CD14-positive monocyte (primary cell): ENCODE results near the gene COL27A1. TPM values are rescaled to one million over a fixed set of nuclear protein-coding genes. Genes with fewer than 3 reads are reported as not detected.

Source experiments
- DNase-seq, 3 donors: peaks; one replicate each; pipeline ENCODE4 v3.0.0-alpha.2; 2011 to 2022
- H2AFZ ChIP-seq: 2 replicates; pipeline ENCODE4 v1.6.0; 2012; ENCODE audit warnings: mild to moderate bottlenecking, low read depth, low read length, inconsistent platforms; ENCODE audit not compliant: insufficient read depth, poor library complexity, severe bottlenecking
- H3K27ac ChIP-seq, 2 donors: 1 replicate in 1 of 2; 2 replicates in 1 of 2; pipeline ENCODE4 v1.5.1; 2012 to 2013; ENCODE audit warnings: low read length in 2 of 2, control low read depth in 1 of 2, inconsistent platforms in 1 of 2, low read depth in 1 of 2, mild to moderate bottlenecking in 1 of 2
- H3K27me3 ChIP-seq, 2 donors: one replicate each; pipeline versions ENCODE4 v1.6.0 to v1.6.1; 2011 to 2013; ENCODE audit warnings: low read length in 2 of 2; ENCODE audit not compliant: control insufficient read depth in 2 of 2, insufficient read depth in 2 of 2
- H3K36me3 ChIP-seq, 2 donors: replicated peaks in 1 of 2; 1 replicate in 1 of 2; 2 replicates in 1 of 2; pipeline versions ENCODE4 v1.5.1 to v1.6.1; 2012 to 2013; ENCODE audit warnings: low read length in 2 of 2, control low read depth in 1 of 2, inconsistent platforms in 1 of 2, mild to moderate bottlenecking in 1 of 2; ENCODE audit not compliant: insufficient read depth in 2 of 2, control insufficient read depth in 1 of 2
- H3K4me1 ChIP-seq, 2 donors: 1 replicate in 1 of 2; 2 replicates in 1 of 2; pipeline versions ENCODE4 v1.5.1 to v1.6.1; 2012 to 2013; ENCODE audit warnings: low read length in 2 of 2, control low read depth in 1 of 2, inconsistent platforms in 1 of 2, mild to moderate bottlenecking in 1 of 2, moderate library complexity in 1 of 2; ENCODE audit not compliant: insufficient read depth in 2 of 2, control insufficient read depth in 1 of 2
- H3K4me2 ChIP-seq: replicated peaks from 2 replicates; pipeline ENCODE3; 2012; ENCODE audit warnings: low read length, moderate library complexity, mild to moderate bottlenecking; ENCODE audit not compliant: poor library complexity, severe bottlenecking; ENCODE audit errors: extremely low read depth
- H3K4me3 ChIP-seq, 3 experiments: fragments of 200-600 bp in 1 of 3; sonication (generic) in 1 of 3; replicated peaks in 1 of 3; 1 replicate in 2 of 3; 2 replicates in 1 of 3; pipeline ENCODE4 v1.5.1; 2011 to 2013; ENCODE audit warnings: low read length in 3 of 3, mild to moderate bottlenecking in 3 of 3, control low read depth in 2 of 3, low read depth in 2 of 3, inconsistent platforms in 1 of 3, moderate library complexity in 1 of 3
- H3K79me2 ChIP-seq: 2 replicates; pipeline ENCODE4 v1.6.0; 2012; ENCODE audit warnings: mild to moderate bottlenecking, control low read depth, inconsistent platforms, low read length, moderate library complexity; ENCODE audit not compliant: insufficient read depth
- H3K9ac ChIP-seq: 2 replicates; pipeline ENCODE4 v1.6.0; 2017; ENCODE audit warnings: low read length, mild to moderate bottlenecking; ENCODE audit not compliant: insufficient read depth, poor library complexity, severe bottlenecking
- H3K9me3 ChIP-seq, 2 donors: replicated peaks in 1 of 2; 1 replicate in 1 of 2; 2 replicates in 1 of 2; pipeline versions ENCODE4 v1.5.1 to v1.6.1; 2012 to 2013; ENCODE audit warnings: low read length in 2 of 2, control low read depth in 1 of 2; ENCODE audit not compliant: control insufficient read depth in 1 of 2, insufficient read depth in 1 of 2
- H4K20me1 ChIP-seq: 2 replicates; pipeline ENCODE4 v1.6.0; 2012; ENCODE audit warnings: mild to moderate bottlenecking, low read length, control low read depth, moderate library complexity; ENCODE audit not compliant: insufficient read depth
- H3K27ac Mint-ChIP-seq, 7 donors: one replicate each; pipeline ENCODE4 v1.8.0; 2020; ENCODE audit warnings: mild to moderate bottlenecking in 7 of 7, mixed read lengths in 7 of 7, moderate library complexity in 6 of 7, inconsistent platforms in 2 of 7
- H3K27me3 Mint-ChIP-seq, 3 donors: one replicate each; pipeline ENCODE4 v1.8.0; 2021 to 2022; ENCODE audit warnings: low read depth in 3 of 3, mild to moderate bottlenecking in 3 of 3, mixed read lengths in 3 of 3, moderate library complexity in 3 of 3, inconsistent platforms in 1 of 3
- H3K36me3 Mint-ChIP-seq, 2 donors: one replicate each; pipeline ENCODE4 v1.8.0; 2020; ENCODE audit warnings: mixed read lengths in 2 of 2, inconsistent platforms in 1 of 2, mild to moderate bottlenecking in 1 of 2
- H3K4me1 Mint-ChIP-seq: one replicate; pipeline ENCODE4 v1.8.0; 2020; ENCODE audit warnings: mild to moderate bottlenecking, mixed read lengths
- H3K4me3 Mint-ChIP-seq, 2 donors: one replicate each; pipeline ENCODE4 v1.8.0; 2020; ENCODE audit warnings: mild to moderate bottlenecking in 2 of 2, mixed read lengths in 2 of 2, moderate library complexity in 1 of 2
- H3K9me3 Mint-ChIP-seq, 7 donors: one replicate each; pipeline ENCODE4 v1.8.0; 2020 to 2022; ENCODE audit warnings: mixed read lengths in 7 of 7, mild to moderate bottlenecking in 6 of 7, moderate library complexity in 6 of 7, inconsistent platforms in 2 of 7
- CTCF ChIP-seq: fragments of 200-600 bp; IDR thresholded peaks from one replicate; pipeline ENCODE4 v1.8.0; 2022; ENCODE audit warnings: antibody characterized with exemption, mild to moderate bottlenecking
- WGBS: methylation state at CpG from one replicate; pipeline ENCODE4 v1.1.5; 2013; ENCODE audit warnings: missing lambda C conversion rate; ENCODE audit not compliant: insufficient coverage; 5-methylcytosine and 5-hydroxymethylcytosine counted together
- intact Hi-C, 2 donors: fragments of 100-400 bp; cut with micrococcal nuclease; formaldehyde crosslinking; loops; one replicate each; pipeline versions ENCODE4 v1.15.0 to v1.15.1; 2023
- polyA plus RNA-seq, 3 donors: library from polyadenylated mRNA; depleted of rRNA in 1 of 3; unstranded in 2 of 3; stranded (reverse) in 1 of 3; fragments of 300-500 nt in 2 of 3; fragments of >200 nt in 1 of 3; fragmentation: Illumina TruSeq in 2 of 3; gene quantifications; 1 replicate in 2 of 3; 2 replicates in 1 of 3; pipeline ENCODE4 v1.2.3, GENCODE V29; 2012 to 2021

The COL27A1 gene
- polyA plus RNA-seq, 3 donors = 0.03 TPM; not detected in 2

DNA sequence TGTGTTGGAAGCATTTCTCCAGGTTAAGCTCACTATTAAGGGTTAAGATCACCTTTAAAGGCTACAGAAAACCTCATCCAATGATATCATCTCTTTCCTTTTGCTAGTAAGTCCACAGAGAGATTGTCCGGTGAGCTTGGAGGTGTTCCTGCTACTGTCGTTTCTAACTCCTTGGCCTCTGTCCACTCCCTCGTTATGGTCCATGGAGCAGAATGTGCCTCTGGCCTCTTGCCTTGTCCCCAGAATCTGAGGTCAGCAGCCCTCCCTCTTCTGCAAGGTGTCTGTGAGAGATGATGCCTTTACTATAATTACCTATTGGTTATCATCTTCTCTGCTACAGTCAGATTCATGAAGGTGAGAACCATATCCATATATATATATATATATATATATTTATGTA, 189.4 kb downstream of the COL27A1 start:
- H3K4me3 ChIP-seq = no peak overlapping the region
- no peak overlapping the region for H2AFZ ChIP-seq
- no peak overlapping the region for H3K4me2 ChIP-seq
- Mint-ChIP-seq H3K9me3 (peaks cover 0 to 5% (median 0%) of the 10 kb centered on the region in 7 donors), H3K36me3 (peaks cover 92 to 98% of the 10 kb centered on the region in 2 donors), H3K4me3 (no peak overlapping the region), H3K27me3 (peaks cover 0 to 2% (median 0%) of the 10 kb centered on the region in 3 donors), H3K4me1 (peaks cover 34% of the 10 kb centered on the region), H3K27ac (peak overlapping the region in 5 of 7 donors; percentile 41 to 68 (median 50))
- H4K20me1 ChIP-seq = peaks cover 94% of the 10 kb centered on the region
- peaks cover 97 to 99% of the 10 kb centered on the region in 2 donors for H3K36me3 ChIP-seq
- H3K79me2 ChIP-seq = peaks cover 6% of the 10 kb centered on the region
- H3K9ac ChIP-seq = no peak overlapping the region
- WGBS = 86% methylated on average over 2 of the region's 3 CpGs
- TF ChIP-seq CTCF = no peak
- H3K9me3 ChIP-seq = no peaks in the 10 kb centered on the region
- DNase-seq = no peak
- H3K27me3 ChIP-seq = no peaks in the 10 kb centered on the region
- intact Hi-C loops = loop anchor here (5.0 to 10.0 kb wide), 4 partner anchors 43 to 310 kb away; partner anchors contain the start of genes AKNA (in 1 of the 2) and TEX53 (in 1 of the 2)
- H3K27ac ChIP-seq = peak overlapping the region in 1 of 2 donors; percentile 48
- H3K4me1 ChIP-seq = peaks cover 14 to 19% of the 10 kb centered on the region in 2 donors

GRCh38 chr9:114345493-114346065, 190.2 kb downstream of the COL27A1 start:
- peaks cover 0 to 2% (median 0%) of the 10 kb centered on the region in 7 donors for H3K9me3 Mint-ChIP-seq
- peaks cover 8% of the 10 kb centered on the region for H3K79me2 ChIP-seq
- peaks cover 94% of the 10 kb centered on the region for H4K20me1 ChIP-seq
- WGBS = 96% methylated on average over 5 of the region's 7 CpGs
- H2AFZ ChIP-seq = no peak overlapping the region
- H3K4me3 Mint-ChIP-seq = no peak overlapping the region
- peak overlapping the region in 1 of 2 donors; percentile 32 for H3K27ac ChIP-seq
- DNase-seq = no peak
- peak overlapping the region in 3 of 7 donors; percentile 4 to 77 (median 32) for H3K27ac Mint-ChIP-seq
- H3K9me3 ChIP-seq = no peaks in the 10 kb centered on the region
- no peak overlapping the region for H3K4me2 ChIP-seq
- no peaks in the 10 kb centered on the region for H3K27me3 ChIP-seq
- H3K27me3 Mint-ChIP-seq = peaks cover 0 to 2% (median 0%) of the 10 kb centered on the region in 3 donors
- H3K36me3 Mint-ChIP-seq = peaks cover 93 to 98% of the 10 kb centered on the region in 2 donors
- peaks cover 6 to 12% of the 10 kb centered on the region in 2 donors for H3K4me1 ChIP-seq
- H3K4me3 ChIP-seq = no peak overlapping the region
- peaks cover 97 to 99% of the 10 kb centered on the region in 2 donors for H3K36me3 ChIP-seq
- H3K9ac ChIP-seq = no peak overlapping the region
- no peak for TF ChIP-seq CTCF
- H3K4me1 Mint-ChIP-seq = peaks cover 30% of the 10 kb centered on the region
- intact Hi-C loops = loop anchor here (5.0 to 10.0 kb wide), 4 partner anchors 42 to 309 kb away; partner anchors contain the start of genes AKNA (in 1 of the 2) and TEX53 (in 1 of the 2)
